Omental fat pad (tissue), 4 donors: ENCODE data around the gene RNF182. TPM values are rescaled to one million over a fixed set of nuclear protein-coding genes. Genes with fewer than 3 reads are reported as not detected.

Experiments used
- ATAC-seq: fragments of 150-250 bp; one replicate; pipeline ENCODE4 v1.9.1; 2016; ENCODE audit warnings: mild to moderate bottlenecking, moderate library complexity; ENCODE audit not compliant: low FRiP score
- DNase-seq: peaks from one replicate; pipeline ENCODE4 v3.0.0-alpha.2; 2019; ENCODE audit warnings: low spot score
- total RNA-seq, 4 donors: library from RNA; depleted of rRNA; stranded (reverse); fragments of >200 nt; gene quantifications; one replicate each; pipeline ENCODE4 v1.1.0, GENCODE V29; 2016
- TF ChIP-seq, protein P1 (sequence below), 3 donors: fragments of 450-650 bp; IDR thresholded peaks; one replicate each; pipeline ENCODE4 v1.5.1; 2016 to 2017; ENCODE audit warnings: antibody characterized with exemption in 3 of 3, mild to moderate bottlenecking in 3 of 3, moderate library complexity in 2 of 3

The RNF182 gene
- total RNA-seq, 4 donors from 2014 or later: 0.96 to 2.1 (median 1.9) TPM; not detected in 1

DNA sequence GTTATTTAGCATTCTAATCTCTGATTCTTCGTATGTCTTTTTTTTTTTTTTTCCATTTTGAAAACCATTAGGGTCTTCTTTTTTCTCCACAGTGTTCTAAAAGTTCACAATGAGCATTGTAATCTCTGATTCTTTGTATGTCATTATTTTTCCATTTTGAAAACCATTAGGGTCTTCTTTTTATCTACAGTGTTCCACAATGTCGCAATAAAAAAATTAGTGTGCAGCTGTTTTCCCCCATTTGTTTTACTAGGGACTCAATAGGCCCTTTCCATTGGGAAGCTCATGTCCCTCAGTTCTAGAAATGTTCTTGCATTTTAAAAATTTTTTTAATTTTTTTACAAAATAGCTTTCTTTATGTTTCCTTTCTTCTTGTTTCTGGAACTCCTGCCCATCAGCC is 64.2 kb downstream of the RNF182 start:
- no peak for ATAC-seq
- TF ChIP-seq, protein P1, sequence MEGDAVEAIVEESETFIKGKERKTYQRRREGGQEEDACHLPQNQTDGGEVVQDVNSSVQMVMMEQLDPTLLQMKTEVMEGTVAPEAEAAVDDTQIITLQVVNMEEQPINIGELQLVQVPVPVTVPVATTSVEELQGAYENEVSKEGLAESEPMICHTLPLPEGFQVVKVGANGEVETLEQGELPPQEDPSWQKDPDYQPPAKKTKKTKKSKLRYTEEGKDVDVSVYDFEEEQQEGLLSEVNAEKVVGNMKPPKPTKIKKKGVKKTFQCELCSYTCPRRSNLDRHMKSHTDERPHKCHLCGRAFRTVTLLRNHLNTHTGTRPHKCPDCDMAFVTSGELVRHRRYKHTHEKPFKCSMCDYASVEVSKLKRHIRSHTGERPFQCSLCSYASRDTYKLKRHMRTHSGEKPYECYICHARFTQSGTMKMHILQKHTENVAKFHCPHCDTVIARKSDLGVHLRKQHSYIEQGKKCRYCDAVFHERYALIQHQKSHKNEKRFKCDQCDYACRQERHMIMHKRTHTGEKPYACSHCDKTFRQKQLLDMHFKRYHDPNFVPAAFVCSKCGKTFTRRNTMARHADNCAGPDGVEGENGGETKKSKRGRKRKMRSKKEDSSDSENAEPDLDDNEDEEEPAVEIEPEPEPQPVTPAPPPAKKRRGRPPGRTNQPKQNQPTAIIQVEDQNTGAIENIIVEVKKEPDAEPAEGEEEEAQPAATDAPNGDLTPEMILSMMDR (IDR thresholded peaks at IDR 0.05): no peak

GRCh38 chr6:13989496-13990144 is 64.9 kb downstream of the RNF182 start:
- DNase-seq (no peak), ATAC-seq (no peak)
- TF ChIP-seq, protein P1 (IDR thresholded peaks at IDR 0.05): no peak

More for the DNA sequence above, 64.2 kb downstream of the RNF182 start:
- DNase-seq: no peak

GRCh38 chr6:13990796-13991195 is 66.0 kb downstream of the RNF182 start:
- DNase-seq (no peak), ATAC-seq (no peak)
- TF ChIP-seq, protein P1 (IDR thresholded peaks at IDR 0.05): no peak

DNA sequence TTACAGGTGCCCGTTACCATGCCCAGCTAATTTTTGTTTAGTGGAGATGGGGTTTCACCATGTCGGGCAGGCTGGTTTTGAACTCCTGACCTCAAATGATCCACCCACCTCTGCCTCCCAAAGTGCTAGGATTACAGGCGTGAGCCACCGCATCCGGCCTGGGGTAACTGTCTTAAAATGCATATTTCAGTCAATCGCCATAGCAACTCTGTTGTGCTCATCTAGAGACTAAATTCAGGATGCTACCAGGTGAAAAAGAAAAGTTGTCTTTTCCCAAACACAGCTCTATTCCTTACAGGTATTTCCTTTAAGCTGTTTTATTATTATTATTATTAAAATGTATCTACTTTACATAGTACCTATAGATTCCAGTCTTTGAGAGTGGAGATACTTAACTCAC is 66.6 kb downstream of the RNF182 start:
- TF ChIP-seq, protein P1 (IDR thresholded peaks at IDR 0.05): no peak
- ATAC-seq (no peak), DNase-seq (no peak)

DNA sequence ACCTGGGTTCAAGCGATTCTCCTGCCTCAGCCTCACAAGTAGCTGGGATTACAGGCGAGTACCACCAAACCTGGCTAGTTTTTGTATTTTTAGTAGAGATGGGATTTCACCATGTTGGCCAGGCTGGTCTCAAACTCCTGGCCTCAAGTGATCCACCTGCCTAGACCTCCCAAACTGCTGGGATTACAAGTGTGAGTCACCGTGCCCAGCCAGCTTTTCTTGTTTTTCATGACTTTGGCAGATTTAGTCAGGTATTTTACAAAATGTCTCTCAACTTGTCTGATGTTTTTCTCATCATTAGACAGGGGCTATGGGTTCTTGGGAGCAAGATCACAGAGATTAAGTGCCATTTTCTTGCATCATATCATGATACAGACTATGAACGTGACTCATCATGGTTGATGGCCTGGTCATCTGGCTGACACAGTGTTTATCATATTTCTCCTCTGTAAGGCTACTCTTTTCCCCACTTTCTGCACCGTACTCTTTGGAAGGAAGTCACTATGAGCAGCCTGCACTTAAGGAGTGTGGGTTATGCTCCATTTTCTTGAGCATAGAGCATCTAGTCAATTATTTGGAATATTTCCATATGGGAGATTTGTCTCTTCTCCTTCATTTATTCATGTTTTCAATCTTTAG is 67.8 kb downstream of the RNF182 start:
- DNase-seq: no peak
- TF ChIP-seq, protein P1 (IDR thresholded peaks at IDR 0.05): no peak
- no peak for ATAC-seq

DNA sequence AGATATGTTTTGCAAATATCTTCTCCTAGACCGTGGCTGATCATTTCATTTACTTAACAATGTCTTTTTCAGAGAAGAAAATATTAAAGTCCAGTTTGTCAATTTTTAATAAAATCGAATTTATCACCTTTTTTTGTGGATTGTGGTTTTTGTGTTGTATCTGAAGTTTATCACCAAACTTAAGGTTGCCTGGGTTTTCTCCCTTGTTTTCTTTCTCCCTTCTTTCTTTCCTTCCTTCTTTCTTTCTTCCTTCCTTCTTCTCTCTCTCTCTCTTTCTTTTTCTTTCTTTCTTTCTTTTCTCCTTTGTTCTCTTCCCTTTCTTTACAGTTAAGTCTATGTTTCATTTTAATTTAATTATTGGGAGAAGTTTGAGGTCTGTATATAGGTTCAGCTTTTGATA is 68.7 kb downstream of the RNF182 start:
- TF ChIP-seq, protein P1 (IDR thresholded peaks at IDR 0.05): no peak
- DNase-seq: no peak
- ATAC-seq: no peak

- TF ChIP-seq, protein P1 (IDR thresholded peaks at IDR 0.05): no peak
- no peak for ATAC-seq
- DNase-seq: no peak
Observed at GRCh38 chr6:13998356-13998755, 73.6 kb downstream of the RNF182 start.
